ENCODE measurements around the gene CHST5. TPM values are rescaled to one million over a fixed set of nuclear protein-coding genes. Genes with fewer than 3 reads are reported as not detected.

The CHST5 gene
- total and polyA plus RNA-seq, 2 of the 13 experiments (the other 11 are each of a cell fraction or from before 2014, with no cell fraction given), result 0.05 TPM; not detected in 1

DNA sequence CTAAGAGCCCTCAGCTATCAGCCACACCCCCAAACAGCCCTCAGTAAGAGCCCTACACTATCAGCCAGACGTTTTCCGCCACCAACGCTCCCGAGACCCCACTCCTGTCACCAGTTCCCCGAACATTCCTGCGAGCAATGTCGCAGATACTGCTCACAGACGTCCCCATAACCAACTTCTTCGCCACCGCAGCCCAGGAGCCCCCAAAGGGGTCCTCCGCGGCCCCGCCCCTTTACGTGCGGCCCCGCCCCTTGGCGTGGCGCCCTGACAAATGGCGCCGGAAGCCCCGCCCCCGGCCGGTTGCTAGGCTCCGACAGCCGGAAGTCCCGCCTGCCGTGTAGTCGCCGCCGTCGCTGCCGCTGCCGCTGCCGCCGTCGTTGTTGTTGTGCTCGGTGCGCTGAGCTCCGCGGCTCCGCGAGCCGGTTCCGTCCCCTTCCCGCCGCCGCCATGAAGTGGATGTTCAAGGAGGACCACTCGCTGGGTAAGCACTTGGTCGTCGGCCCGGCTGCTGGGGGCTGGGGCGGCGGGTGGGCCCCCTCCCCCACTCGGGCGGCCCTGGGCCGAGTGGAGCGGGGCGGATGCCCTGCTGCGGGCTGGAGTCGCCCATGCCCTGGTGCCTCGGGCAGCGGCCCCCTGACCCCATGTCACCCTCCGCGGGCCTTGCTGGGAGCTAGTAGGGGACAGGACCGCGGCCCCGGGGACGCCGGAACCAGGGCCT lies 30.3 kb upstream of the CHST5 start, which contains the start of gene GABARAPL2:
Gene GABARAPL2 (plus strand): TSS at position 340 of the 718 bp plus-strand sequence. CDS start 108 bp downstream, at position 448.
- H2AFZ ChIP-seq (ENCODE audit: low read length), result peak within 1 kb of the TSS; percentile 85
- peak within 1 kb of the TSS; percentile 99 for H3K4me2 ChIP-seq (ENCODE audit: low read depth, low read length)
- H3K4me3 ChIP-seq (replicated peaks in 1 of 3; ENCODE audit: insufficient read depth in 1 of 3, low read depth in 2 of 3, low read length in 3 of 3), result peak within 1 kb of the TSS; percentile 87 to 96 (median 88)
- peaks cover 13% of the 10 kb centered on the region; the same call in 1 of the 2 replicates for H4K20me1 ChIP-seq (ENCODE audit: insufficient read depth, low read length)
- H3K36me3 ChIP-seq (replicated peaks in 1 of 2; ENCODE audit: control insufficient read depth in 1 of 2, insufficient read depth in 2 of 2, low read length in 2 of 2), result peaks cover 10 to 32% of the 10 kb centered on the region in 2 experiments
- FAIRE-seq, result no peak
- peak; percentile 86 for ATAC-seq
- no TSS peak for BruUV-seq (replicated peaks)
- ChIA-PET CTCF (ENCODE audit: low intra/inter-chr PET ratio, low total read pairs) (no interaction called here), POLR2A (interaction anchor here (0.7 to 3.2 kb wide), 5 partner anchors 11 to 81 kb away, joined by 3 to 27 read pairs (median 16); partner anchors contain the start of genes ADAT1, CHST5, KARS1 and TERF2IP)
- WGBS (ENCODE audit: low lambda C conversion rate), result under 1% methylated on average over 28 of the region's 69 CpGs
- H3K79me2 ChIP-seq (ENCODE audit: insufficient read depth, low read length), result peaks cover 13% of the 10 kb centered on the region
- intact Hi-C loops (cut with micrococcal nuclease; ENCODE audit: unreplicated experiment), result loop anchor here (5.0 kb wide), 2 partner anchors 49 to 81 kb away; partner anchors contain the start of genes KARS1 and TERF2IP
- peaks cover 28% of the 10 kb centered on the region for H3K4me1 ChIP-seq (ENCODE audit: insufficient read depth, low read length)
- peaks cover 0 to 4% of the 10 kb centered on the region in 2 experiments; a peak in 2 of 5 replicates for H3K27me3 ChIP-seq (ENCODE audit: control insufficient read depth in 1 of 2, insufficient read depth in 2 of 2, low read length in 2 of 2)
- peak within 1 kb of the TSS; percentile 83 for H3K9ac ChIP-seq (ENCODE audit: insufficient read depth, low read depth, low read length)
- in situ Hi-C loops (cut with HindIII; ENCODE audit: extremely low pct_ligation_motif_present, low pct_unique_long_range_greater_than_20kb), result no loop called here
- H3K27ac ChIP-seq (ENCODE audit: extremely low read length, insufficient read depth, low read length), result peak within 1 kb of the TSS; percentile 34
- H3K9me3 ChIP-seq (ENCODE audit: low read length), result no peaks in the 10 kb centered on the region
- DNase-seq (ENCODE audit: low spot score), result peak; percentile 70
- TF ChIP-seq EEA1 (CRISPR knock-in tag; IDR thresholded peaks at IDR 0.05; ENCODE audit: borderline replicate concordance) (peak; percentile 92), KMT2B (CRISPR knock-in tag; IDR thresholded peaks at IDR 0.05) (peak; percentile 91), SNAPC2 (CRISPR knock-in tag; IDR thresholded peaks at IDR 0.05) (peak; percentile 74; the same call in 1 of the 2 replicates), HOXD1 (CRISPR knock-in tag; IDR thresholded peaks at IDR 0.05) (peak; percentile 75; the same call in 1 of the 2 replicates), ISL2 (CRISPR knock-in tag; IDR thresholded peaks at IDR 0.05) (peak; percentile 60; the same call in 1 of the 2 replicates), NR2F6 (IDR thresholded peaks at IDR 0.05) (no peak), NR2F6 (CRISPR knock-in tag; IDR thresholded peaks at IDR 0.05) (peak; percentile 38; the same call in 1 of the 2 replicates), PHF21A (CRISPR knock-in tag; IDR thresholded peaks at IDR 0.05) (peak; percentile 40; the same call in 1 of the 2 replicates), REPIN1 (CRISPR knock-in tag; IDR thresholded peaks at IDR 0.05; ENCODE audit: borderline replicate concordance, low read depth) (peak; percentile 98), ZFP36L2 (CRISPR knock-in tag; IDR thresholded peaks at IDR 0.05) (0 out of 2 replicates have a peak, but pooled peaks have one; percentile 71), ZNF230 (CRISPR knock-in tag; IDR thresholded peaks at IDR 0.05) (no peak), ZNF382 (CRISPR knock-in tag; IDR thresholded peaks at IDR 0.05; ENCODE audit: borderline replicate concordance) (no peak), ZFAT (CRISPR knock-in tag; conservative IDR thresholded peaks at IDR 0.05) (peak; percentile 75; the same call in 1 of the 2 replicates), SP2 (CRISPR knock-in tag; IDR thresholded peaks at IDR 0.05) (peak; percentile 93)
- TF ChIP-seq, protein P1, sequence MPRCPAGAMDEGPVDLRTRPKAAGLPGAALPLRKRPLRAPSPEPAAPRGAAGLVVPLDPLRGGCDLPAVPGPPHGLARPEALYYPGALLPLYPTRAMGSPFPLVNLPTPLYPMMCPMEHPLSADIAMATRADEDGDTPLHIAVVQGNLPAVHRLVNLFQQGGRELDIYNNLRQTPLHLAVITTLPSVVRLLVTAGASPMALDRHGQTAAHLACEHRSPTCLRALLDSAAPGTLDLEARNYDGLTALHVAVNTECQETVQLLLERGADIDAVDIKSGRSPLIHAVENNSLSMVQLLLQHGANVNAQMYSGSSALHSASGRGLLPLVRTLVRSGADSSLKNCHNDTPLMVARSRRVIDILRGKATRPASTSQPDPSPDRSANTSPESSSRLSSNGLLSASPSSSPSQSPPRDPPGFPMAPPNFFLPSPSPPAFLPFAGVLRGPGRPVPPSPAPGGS (CRISPR knock-in tag; IDR thresholded peaks at IDR 0.05), result peak; percentile 73; the same call in 1 of the 2 replicates
- TF ChIP-seq, protein P2, sequence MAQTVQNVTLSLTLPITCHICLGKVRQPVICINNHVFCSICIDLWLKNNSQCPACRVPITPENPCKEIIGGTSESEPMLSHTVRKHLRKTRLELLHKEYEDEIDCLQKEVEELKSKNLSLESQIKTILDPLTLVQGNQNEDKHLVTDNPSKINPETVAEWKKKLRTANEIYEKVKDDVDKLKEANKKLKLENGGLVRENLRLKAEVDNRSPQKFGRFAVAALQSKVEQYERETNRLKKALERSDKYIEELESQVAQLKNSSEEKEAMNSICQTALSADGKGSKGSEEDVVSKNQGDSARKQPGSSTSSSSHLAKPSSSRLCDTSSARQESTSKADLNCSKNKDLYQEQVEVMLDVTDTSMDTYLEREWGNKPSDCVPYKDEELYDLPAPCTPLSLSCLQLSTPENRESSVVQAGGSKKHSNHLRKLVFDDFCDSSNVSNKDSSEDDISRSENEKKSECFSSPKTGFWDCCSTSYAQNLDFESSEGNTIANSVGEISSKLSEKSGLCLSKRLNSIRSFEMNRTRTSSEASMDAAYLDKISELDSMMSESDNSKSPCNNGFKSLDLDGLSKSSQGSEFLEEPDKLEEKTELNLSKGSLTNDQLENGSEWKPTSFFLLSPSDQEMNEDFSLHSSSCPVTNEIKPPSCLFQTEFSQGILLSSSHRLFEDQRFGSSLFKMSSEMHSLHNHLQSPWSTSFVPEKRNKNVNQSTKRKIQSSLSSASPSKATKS (CRISPR knock-in tag; IDR thresholded peaks at IDR 0.05), result no peak
- TF ChIP-seq, protein P3, sequence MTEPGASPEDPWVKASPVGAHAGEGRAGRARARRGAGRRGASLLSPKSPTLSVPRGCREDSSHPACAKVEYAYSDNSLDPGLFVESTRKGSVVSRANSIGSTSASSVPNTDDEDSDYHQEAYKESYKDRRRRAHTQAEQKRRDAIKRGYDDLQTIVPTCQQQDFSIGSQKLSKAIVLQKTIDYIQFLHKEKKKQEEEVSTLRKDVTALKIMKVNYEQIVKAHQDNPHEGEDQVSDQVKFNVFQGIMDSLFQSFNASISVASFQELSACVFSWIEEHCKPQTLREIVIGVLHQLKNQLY (CRISPR knock-in tag; IDR thresholded peaks at IDR 0.05), result no peak
- TF ChIP-seq, protein P4, sequence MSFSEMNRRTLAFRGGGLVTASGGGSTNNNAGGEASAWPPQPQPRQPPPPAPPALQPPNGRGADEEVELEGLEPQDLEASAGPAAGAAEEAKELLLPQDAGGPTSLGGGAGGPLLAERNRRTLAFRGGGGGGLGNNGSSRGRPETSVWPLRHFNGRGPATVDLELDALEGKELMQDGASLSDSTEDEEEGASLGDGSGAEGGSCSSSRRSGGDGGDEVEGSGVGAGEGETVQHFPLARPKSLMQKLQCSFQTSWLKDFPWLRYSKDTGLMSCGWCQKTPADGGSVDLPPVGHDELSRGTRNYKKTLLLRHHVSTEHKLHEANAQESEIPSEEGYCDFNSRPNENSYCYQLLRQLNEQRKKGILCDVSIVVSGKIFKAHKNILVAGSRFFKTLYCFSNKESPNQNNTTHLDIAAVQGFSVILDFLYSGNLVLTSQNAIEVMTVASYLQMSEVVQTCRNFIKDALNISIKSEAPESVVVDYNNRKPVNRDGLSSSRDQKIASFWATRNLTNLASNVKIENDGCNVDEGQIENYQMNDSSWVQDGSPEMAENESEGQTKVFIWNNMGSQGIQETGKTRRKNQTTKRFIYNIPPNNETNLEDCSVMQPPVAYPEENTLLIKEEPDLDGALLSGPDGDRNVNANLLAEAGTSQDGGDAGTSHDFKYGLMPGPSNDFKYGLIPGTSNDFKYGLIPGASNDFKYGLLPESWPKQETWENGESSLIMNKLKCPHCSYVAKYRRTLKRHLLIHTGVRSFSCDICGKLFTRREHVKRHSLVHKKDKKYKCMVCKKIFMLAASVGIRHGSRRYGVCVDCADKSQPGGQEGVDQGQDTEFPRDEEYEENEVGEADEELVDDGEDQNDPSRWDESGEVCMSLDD (CRISPR knock-in tag; IDR thresholded peaks at IDR 0.05; ENCODE audit: borderline replicate concordance), result peak; percentile 23; the same call in 1 of the 2 replicates

All from HepG2 (cell line).